HG03135 (cell line): Measurements from ENCODE around the gene RSPO3.

Experiments
- ATAC-seq: cut with Tn5 transposase; IDR thresholded peaks from one replicate; pipeline ENCODE4 v1.9.1; 2021; ENCODE audit warnings: mild to moderate bottlenecking, moderate library complexity; ENCODE audit not compliant: unreplicated experiment

RSPO3 gene

GRCh38 chr6:127154509-127154908, 36.0 kb downstream of the RSPO3 start:
- no peak for ATAC-seq

GRCh38 chr6:127160484-127160883, 42.0 kb downstream of the RSPO3 start:
- no peak for ATAC-seq

GRCh38 chr6:127162836-127163235, 44.4 kb downstream of the RSPO3 start:
- ATAC-seq, result no peak

- ATAC-seq, result no peak
Observed at GRCh38 chr6:127164036-127164435, 45.6 kb downstream of the RSPO3 start.

GRCh38 chr6:127164565-127164964, 46.1 kb downstream of the RSPO3 start:
- no peak for ATAC-seq

- ATAC-seq, result no peak
Observed at GRCh38 chr6:127173156-127173940, 54.9 kb downstream of the RSPO3 start.

GRCh38 chr6:127176146-127176545, 57.7 kb downstream of the RSPO3 start:
- ATAC-seq, result no peak

- ATAC-seq, result no peak
Observed at GRCh38 chr6:127177030-127177922, 58.8 kb downstream of the RSPO3 start.

GRCh38 chr6:127177923-127178231, 59.4 kb downstream of the RSPO3 start:
- no peak for ATAC-seq

- no peak for ATAC-seq
Observed at GRCh38 chr6:127178746-127179145, 60.3 kb downstream of the RSPO3 start.

GRCh38 chr6:127180426-127180825, 62.0 kb downstream of the RSPO3 start:
- ATAC-seq, result no peak

GRCh38 chr6:127182501-127182900, 64.0 kb downstream of the RSPO3 start:
- no peak for ATAC-seq

- no peak for ATAC-seq
Observed at GRCh38 chr6:127185437-127185995, 67.0 kb downstream of the RSPO3 start.

GRCh38 chr6:127186889-127187288, 68.4 kb downstream of the RSPO3 start:
- no peak for ATAC-seq

- no peak for ATAC-seq
Observed at GRCh38 chr6:127188744-127189143, 70.3 kb downstream of the RSPO3 start.

GRCh38 chr6:127190552-127190951, 72.1 kb downstream of the RSPO3 start:
- ATAC-seq, result no peak

GRCh38 chr6:127191716-127192115, 73.2 kb downstream of the RSPO3 start:
- ATAC-seq, result no peak

GRCh38 chr6:127192911-127193541, 74.6 kb downstream of the RSPO3 start:
- ATAC-seq, result no peak

GRCh38 chr6:127195833-127196232, 77.4 kb downstream of the RSPO3 start:
- ATAC-seq, result no peak

GRCh38 chr6:127198549-127198948, 80.1 kb downstream of the RSPO3 start:
- ATAC-seq, result no peak

GRCh38 chr6:127199470-127199869, 81.0 kb downstream of the RSPO3 start:
- no peak for ATAC-seq
